IPS-18a (cell line): ENCODE data around the gene FAM240B.

Experiments used
- H3K27ac ChIP-seq: one replicate; pipeline ENCODE4 v1.5.1; 2013; ENCODE audit warnings: low read length
- H3K27me3 ChIP-seq: one replicate; pipeline ENCODE4 v1.6.1; 2013; ENCODE audit warnings: mild to moderate bottlenecking, low read length; ENCODE audit not compliant: control insufficient read depth, insufficient read depth
- H3K36me3 ChIP-seq: one replicate; pipeline ENCODE4 v1.6.1; 2013; ENCODE audit warnings: low read depth, low read length; ENCODE audit not compliant: control insufficient read depth
- H3K4me1 ChIP-seq: one replicate; pipeline ENCODE4 v1.6.1; 2013; ENCODE audit warnings: low read depth, low read length; ENCODE audit not compliant: control insufficient read depth
- H3K4me3 ChIP-seq: one replicate; pipeline ENCODE4 v1.5.1; 2013; ENCODE audit warnings: low read length
- H3K9ac ChIP-seq: one replicate; pipeline ENCODE4 v1.6.1; 2013; ENCODE audit warnings: mild to moderate bottlenecking, low read length, moderate library complexity
- H3K9me3 ChIP-seq: one replicate; pipeline ENCODE4 v1.6.1; 2013; ENCODE audit warnings: low read depth, low read length; ENCODE audit not compliant: control insufficient read depth

Gene FAM240B

GRCh38 chr9:38699337-38699736 is 20.6 kb downstream of the FAM240B start:
- no peak overlapping the region for H3K27ac ChIP-seq
- H3K4me1 ChIP-seq, result no peaks in the 10 kb centered on the region
- H3K36me3 ChIP-seq, result no peaks in the 10 kb centered on the region
- H3K4me3 ChIP-seq, result no peak overlapping the region
- H3K9me3 ChIP-seq, result no peaks in the 10 kb centered on the region
- H3K27me3 ChIP-seq, result no peaks in the 10 kb centered on the region
- H3K9ac ChIP-seq, result no peak overlapping the region

GRCh38 chr9:38697776-38698300 is 22.1 kb downstream of the FAM240B start:
- H3K9me3 ChIP-seq, result no peaks in the 10 kb centered on the region
- no peaks in the 10 kb centered on the region for H3K4me1 ChIP-seq
- no peaks in the 10 kb centered on the region for H3K27me3 ChIP-seq
- no peak overlapping the region for H3K27ac ChIP-seq
- H3K9ac ChIP-seq, result no peak overlapping the region
- no peaks in the 10 kb centered on the region for H3K36me3 ChIP-seq
- H3K4me3 ChIP-seq, result no peak overlapping the region

GRCh38 chr9:38696999-38697398 is 22.9 kb downstream of the FAM240B start:
- no peaks in the 10 kb centered on the region for H3K4me1 ChIP-seq
- H3K27me3 ChIP-seq, result no peaks in the 10 kb centered on the region
- H3K4me3 ChIP-seq, result no peak overlapping the region
- no peak overlapping the region for H3K9ac ChIP-seq
- H3K27ac ChIP-seq, result no peak overlapping the region
- H3K36me3 ChIP-seq, result no peaks in the 10 kb centered on the region
- H3K9me3 ChIP-seq, result no peaks in the 10 kb centered on the region

- Histone ChIP-seq H3K4me1 (peaks cover 17% of the 10 kb centered on the region), H3K27ac (no peak overlapping the region), H3K36me3 (no peaks in the 10 kb centered on the region), H3K9me3 (no peaks in the 10 kb centered on the region), H3K4me3 (no peak overlapping the region), H3K9ac (no peak overlapping the region), H3K27me3 (no peaks in the 10 kb centered on the region)
Observed at GRCh38 chr9:38694676-38695075, 25.3 kb downstream of the FAM240B start.

GRCh38 chr9:38692707-38693106 is 27.2 kb downstream of the FAM240B start:
- H3K27me3 ChIP-seq, result no peaks in the 10 kb centered on the region
- H3K27ac ChIP-seq, result no peak overlapping the region
- H3K9ac ChIP-seq, result no peak overlapping the region
- no peaks in the 10 kb centered on the region for H3K36me3 ChIP-seq
- no peaks in the 10 kb centered on the region for H3K9me3 ChIP-seq
- H3K4me3 ChIP-seq, result no peak overlapping the region
- peaks cover 18% of the 10 kb centered on the region for H3K4me1 ChIP-seq

- Histone ChIP-seq H3K4me1 (peaks cover 36% of the 10 kb centered on the region), H3K36me3 (no peaks in the 10 kb centered on the region), H3K4me3 (no peak overlapping the region), H3K27ac (no peak overlapping the region), H3K27me3 (no peaks in the 10 kb centered on the region), H3K9me3 (no peaks in the 10 kb centered on the region), H3K9ac (no peak overlapping the region)
Observed at GRCh38 chr9:38690574-38690973, 29.4 kb downstream of the FAM240B start.

GRCh38 chr9:38689678-38690077 is 30.3 kb downstream of the FAM240B start:
- Histone ChIP-seq H3K9ac (no peak overlapping the region), H3K9me3 (no peaks in the 10 kb centered on the region), H3K4me3 (no peak overlapping the region), H3K36me3 (no peaks in the 10 kb centered on the region), H3K4me1 (peaks cover 43% of the 10 kb centered on the region), H3K27ac (peak overlapping the region; percentile 0), H3K27me3 (no peaks in the 10 kb centered on the region)

- no peaks in the 10 kb centered on the region for H3K36me3 ChIP-seq
- no peak overlapping the region for H3K9ac ChIP-seq
- no peaks in the 10 kb centered on the region for H3K27me3 ChIP-seq
- H3K9me3 ChIP-seq, result no peaks in the 10 kb centered on the region
- peaks cover 43% of the 10 kb centered on the region for H3K4me1 ChIP-seq
- H3K4me3 ChIP-seq, result no peak overlapping the region
- H3K27ac ChIP-seq, result no peak overlapping the region
Observed at GRCh38 chr9:38687992-38688391, 31.9 kb downstream of the FAM240B start.

GRCh38 chr9:38687389-38687842 is 32.5 kb downstream of the FAM240B start:
- Histone ChIP-seq H3K27me3 (no peaks in the 10 kb centered on the region), H3K27ac (no peak overlapping the region), H3K9me3 (no peaks in the 10 kb centered on the region), H3K36me3 (no peaks in the 10 kb centered on the region), H3K9ac (no peak overlapping the region), H3K4me3 (no peak overlapping the region), H3K4me1 (peaks cover 45% of the 10 kb centered on the region)

- Histone ChIP-seq H3K4me3 (no peak overlapping the region), H3K27me3 (no peaks in the 10 kb centered on the region), H3K27ac (no peak overlapping the region), H3K4me1 (peaks cover 46% of the 10 kb centered on the region), H3K9ac (no peak overlapping the region), H3K36me3 (no peaks in the 10 kb centered on the region), H3K9me3 (no peaks in the 10 kb centered on the region)
Observed at GRCh38 chr9:38686933-38687332, 33.0 kb downstream of the FAM240B start.

GRCh38 chr9:38685535-38685934 is 34.4 kb downstream of the FAM240B start:
- Histone ChIP-seq H3K27me3 (no peaks in the 10 kb centered on the region), H3K36me3 (no peaks in the 10 kb centered on the region), H3K4me3 (no peak overlapping the region), H3K9ac (no peak overlapping the region), H3K9me3 (no peaks in the 10 kb centered on the region), H3K4me1 (peaks cover 37% of the 10 kb centered on the region), H3K27ac (no peak overlapping the region)

GRCh38 chr9:38683336-38683735 is 36.6 kb downstream of the FAM240B start:
- no peak overlapping the region for H3K4me3 ChIP-seq
- H3K9me3 ChIP-seq, result no peaks in the 10 kb centered on the region
- no peaks in the 10 kb centered on the region for H3K36me3 ChIP-seq
- H3K27me3 ChIP-seq, result no peaks in the 10 kb centered on the region
- peaks cover 28% of the 10 kb centered on the region for H3K4me1 ChIP-seq
- H3K9ac ChIP-seq, result no peak overlapping the region
- no peak overlapping the region for H3K27ac ChIP-seq
